HG02943 (cell line): Measurements from ENCODE around the gene PLCL2.

Experiments
- ATAC-seq: cut with Tn5 transposase; IDR thresholded peaks from one replicate; pipeline ENCODE4 v1.9.1; 2021; ENCODE audit warnings: mild to moderate bottlenecking, low read depth, moderate library complexity; ENCODE audit not compliant: unreplicated experiment

Gene PLCL2

DNA sequence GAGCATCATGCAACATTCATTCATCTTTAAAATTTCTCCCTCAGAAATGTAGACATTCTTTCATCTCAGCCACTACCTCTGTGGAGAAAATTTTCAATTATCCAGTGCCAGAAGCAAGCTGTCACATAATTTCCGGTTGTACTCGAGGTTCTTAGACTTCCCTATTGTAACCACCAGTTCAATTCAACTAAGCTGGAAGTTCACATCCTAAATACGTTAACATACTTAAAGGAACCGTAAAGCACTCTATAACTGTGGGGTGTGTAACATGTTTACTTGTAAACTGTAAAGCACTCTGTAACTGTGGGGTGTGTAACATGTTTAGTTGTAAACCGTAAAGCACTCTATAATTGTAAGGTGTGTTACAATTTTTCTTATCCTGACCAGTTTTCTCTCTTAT lies 150.3 kb downstream of the PLCL2 start:
- no peak for ATAC-seq

DNA sequence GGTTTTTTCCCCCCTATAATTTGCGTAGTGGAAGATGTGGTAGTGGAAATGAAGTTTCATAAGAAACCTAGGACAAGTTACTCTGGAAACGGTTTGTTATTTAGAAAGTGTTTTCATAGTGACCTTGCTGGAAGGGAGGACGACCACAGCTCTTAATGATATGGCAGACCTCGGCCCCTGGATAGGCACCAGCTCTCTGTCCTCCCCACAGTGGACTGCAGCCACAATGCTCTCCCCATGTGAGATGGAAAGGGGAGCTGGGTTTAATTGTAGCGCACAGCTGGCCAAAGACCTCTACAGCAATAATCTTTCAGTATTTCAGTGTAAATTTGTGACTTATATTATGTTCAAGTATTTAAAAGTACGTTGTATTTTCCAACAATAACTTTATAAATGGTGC lies 151.2 kb downstream of the PLCL2 start:
- no peak for ATAC-seq

DNA sequence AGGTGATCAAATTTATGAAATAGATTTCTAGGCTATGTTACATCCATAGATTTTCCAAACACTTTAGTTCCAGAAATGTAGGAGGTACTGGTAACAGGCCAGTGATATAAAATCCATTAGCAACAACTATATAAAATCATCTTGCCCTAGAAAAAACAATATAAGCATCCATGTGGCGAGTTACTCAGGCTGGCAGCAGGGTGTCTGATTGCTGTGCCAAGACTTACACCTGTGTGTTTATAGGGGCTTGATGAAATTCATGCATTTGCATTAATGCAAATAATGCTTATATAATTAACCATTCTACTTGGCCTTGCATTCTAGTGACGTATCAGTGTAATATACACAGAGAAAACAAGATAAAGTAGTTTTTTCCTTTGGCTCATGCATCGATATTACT lies 153.4 kb downstream of the PLCL2 start:
- no peak for ATAC-seq

DNA sequence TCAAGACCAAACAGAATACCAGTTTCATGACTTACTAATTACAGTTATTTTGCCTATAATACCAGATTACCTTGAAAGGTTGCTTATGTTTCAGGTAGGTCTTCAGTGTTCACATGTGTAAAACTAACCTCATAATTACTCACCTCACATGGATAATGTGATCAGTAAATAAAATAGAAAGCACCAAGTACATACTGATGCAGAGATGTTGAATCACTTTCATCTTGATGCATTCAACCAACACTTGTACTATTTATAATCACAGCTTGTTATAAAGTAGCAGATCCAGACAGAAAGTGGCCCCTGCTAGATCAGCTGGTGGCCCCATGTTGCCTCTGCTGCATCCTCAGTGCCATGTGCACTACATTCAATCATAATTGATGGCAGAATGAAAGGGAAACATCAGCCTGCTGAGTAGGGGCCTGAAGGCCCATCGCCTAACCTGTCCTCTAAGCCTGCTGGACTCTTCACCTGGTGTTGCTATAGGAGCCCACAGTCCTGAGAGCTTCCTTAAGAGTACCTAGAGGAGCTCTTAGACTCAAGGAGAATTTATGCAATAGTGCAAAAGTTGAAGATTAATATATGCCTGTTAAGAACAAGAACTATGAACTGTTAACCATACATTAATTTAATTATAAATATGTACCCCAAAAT lies 154.3 kb downstream of the PLCL2 start:
- ATAC-seq: no peak

DNA sequence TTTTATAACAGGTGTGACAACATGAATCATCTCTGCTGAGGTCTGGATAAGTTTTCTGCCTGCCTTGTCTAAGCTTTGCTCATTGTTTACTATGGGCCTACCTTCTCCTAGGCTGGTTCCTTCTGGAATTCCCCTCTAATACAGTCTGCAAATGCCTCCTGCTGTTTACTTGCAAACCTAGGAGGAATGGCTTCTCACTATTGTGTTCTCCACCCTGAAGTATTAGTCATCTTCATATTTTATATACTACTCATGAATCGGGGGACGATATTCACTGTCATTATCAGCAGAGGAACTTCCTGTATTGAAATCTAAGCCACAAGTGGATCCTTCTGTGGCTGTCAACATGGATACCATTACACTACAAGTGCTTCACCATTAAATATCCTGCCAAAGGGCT lies 154.8 kb downstream of the PLCL2 start:
- no peak for ATAC-seq

DNA sequence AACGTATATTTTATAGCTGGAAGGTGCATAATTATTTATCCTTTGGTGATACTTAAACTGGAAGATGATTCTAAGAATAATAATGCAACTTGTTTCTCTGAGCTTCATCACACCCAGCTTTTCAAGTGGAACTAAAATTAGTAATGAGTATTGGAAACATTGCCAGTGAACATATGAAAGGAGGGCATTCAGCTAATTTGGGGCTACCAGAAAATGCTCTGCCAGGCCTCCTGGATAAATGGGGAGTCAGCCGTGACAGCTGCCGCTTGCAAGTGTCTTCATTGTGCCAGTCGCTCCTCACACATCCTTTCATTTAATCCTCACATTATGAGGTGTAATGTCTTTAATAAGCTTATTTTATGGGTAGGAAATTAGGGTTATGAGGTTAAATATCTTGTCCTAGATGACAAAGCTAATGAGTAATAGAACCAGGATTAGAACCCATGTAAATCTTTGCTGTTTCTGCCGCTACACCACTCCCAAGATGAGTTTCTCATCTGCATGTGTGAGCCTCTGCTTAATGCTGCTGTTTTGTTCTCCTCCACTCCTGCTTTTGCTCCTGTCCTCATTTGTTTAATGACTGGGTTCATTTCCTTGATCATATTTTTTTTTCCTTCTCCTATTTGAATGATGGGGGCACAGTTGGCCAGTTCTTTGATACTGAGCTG lies 155.7 kb downstream of the PLCL2 start:
- no peak for ATAC-seq

DNA sequence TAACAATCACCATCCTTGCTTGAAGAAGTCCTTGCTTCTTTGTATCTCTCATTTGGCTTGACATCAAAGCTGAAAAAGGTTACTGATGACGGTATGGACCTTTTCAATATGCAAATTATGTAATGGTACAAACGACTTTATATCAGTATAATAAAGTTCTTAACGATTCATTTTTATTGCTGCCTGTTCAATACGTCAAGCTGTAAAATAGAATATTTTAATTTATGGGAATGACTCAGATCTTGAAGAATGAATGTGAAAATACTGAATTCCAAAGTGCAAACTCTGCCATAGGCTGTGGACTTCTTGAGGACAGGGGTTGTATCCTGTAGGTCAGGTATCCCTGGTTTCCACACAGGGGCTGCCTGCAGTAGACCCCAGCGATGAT lies 156.2 kb downstream of the PLCL2 start:
- no peak for ATAC-seq

DNA sequence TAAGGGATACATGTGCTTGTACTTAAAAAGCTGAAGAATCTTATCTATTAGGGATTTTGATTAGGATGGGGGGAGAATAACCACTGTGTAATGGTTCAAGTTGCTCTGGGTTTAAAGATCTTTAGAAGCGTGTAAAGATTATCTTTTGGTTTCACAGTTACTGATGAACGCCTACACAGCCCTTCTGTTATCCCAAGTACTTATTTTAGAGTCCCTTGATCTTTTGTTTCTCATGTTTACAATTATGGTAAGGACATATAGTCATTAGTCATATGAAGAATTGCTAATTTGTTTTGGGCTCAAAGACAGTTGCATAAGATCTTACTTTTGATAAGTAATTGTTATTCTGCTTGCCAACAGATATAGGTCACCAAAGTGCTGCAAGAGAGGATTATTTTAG lies 160.1 kb downstream of the PLCL2 start:
- ATAC-seq: no peak

DNA sequence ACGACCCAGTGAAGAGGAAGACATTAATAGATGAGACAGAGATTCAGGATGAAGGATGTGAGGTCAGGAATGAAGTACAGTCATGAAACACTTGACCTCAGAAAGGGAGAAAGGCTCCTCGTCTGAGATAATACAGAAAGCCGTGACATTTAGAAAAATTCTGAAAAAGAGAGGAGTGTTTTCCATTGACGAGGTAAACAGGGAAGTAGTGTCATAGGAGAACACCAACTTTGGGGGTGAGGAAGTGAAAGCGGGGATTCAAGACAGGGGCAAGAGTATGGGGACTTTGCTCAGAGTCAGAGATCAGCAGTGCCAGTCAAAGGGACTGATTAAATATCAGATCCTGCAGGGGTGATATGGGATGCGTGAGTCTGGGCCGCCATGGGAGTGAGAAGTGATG lies 160.9 kb downstream of the PLCL2 start:
- no peak for ATAC-seq

DNA sequence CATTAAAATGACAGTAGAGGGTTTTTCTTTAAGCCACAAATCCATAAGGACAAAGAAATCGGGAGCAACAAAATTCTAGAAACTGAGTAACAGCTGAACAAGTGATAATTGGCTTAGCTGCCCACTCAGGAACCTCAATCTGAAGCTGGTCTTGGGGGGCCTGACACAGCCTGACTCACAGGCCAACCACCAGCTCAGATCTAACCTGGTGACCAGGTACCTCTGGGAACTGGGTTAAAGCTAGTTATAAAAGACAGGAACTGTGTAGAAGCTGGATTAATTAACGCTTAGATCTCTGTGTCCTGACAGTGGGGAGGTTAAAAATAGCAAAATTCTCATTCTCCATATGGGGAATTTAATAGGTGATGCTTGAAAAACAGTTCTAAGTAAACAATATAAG lies 161.9 kb downstream of the PLCL2 start:
- no peak for ATAC-seq

DNA sequence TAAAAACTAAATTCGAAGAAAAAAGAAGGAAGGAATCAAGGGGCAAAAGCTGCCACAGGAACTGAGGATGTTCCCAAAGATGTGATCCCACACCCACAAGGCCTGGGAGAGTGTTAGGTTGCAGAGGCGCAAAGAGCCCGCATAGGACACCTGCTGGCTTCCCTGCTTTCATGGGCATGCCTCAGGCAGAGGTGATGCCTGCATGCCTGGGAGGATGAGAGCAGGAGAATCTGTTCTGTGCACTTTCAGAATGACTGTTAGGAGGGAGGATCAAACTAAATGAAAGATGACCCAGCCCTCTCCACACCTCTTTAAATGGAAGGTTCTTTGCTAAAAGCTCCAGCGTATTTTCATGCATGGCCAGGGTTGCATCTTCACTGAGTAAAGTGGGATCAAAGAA lies 162.4 kb downstream of the PLCL2 start:
- ATAC-seq: no peak

DNA sequence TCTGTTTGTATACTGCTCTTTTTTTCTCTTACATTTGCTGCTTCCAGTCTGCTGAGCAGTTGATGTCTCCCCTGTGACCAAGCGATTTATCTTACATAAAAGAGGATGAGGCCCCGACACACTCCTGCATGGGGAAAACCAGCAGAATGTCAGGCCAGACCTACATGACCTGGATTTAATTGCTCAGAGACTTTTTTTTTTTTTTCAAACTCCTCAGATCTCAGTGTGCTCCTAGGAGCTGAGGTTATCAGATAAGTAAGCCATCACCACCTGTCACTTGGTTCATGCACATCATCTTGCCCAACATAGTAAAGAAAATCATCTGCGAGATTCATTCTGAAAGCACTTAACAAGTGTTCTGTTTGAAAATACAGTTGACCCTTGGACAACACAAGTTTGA lies 163.1 kb downstream of the PLCL2 start:
- ATAC-seq: no peak

DNA sequence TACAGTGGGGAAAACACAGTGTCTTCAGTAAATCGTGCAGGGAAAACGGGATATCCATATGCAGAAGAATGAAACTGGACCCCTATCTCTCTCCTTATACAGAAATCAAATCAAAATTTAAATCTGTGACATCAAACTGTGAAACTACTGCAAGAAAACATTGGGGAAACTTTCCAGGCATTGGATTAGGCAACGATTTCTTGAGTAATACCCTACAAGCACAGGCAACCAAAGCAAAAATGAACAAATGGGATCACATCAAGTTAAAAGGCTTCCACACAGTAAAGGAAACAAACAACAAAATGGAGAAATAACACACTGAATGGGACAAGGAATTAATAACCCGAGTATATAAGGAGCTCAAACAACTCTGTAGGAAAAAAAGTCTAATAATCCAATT lies 165.3 kb downstream of the PLCL2 start:
- no peak for ATAC-seq

DNA sequence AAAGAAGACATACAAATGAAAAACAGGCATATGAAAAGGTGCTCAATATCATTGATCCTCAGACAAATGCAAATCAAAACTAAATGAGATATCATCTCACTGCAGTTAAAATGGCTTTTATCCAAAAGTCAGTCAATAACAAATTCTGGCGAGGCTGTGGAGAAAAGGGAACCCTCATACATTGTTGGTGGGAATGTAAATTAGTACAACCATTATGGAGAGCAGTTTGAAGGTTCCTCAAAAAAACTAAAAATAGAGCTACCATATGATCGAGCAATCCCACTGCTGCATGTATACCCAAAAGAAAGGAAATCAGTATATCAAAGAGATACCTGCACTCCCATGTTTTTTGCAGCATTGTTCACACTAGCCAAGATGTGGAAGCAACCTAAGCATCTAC lies 165.8 kb downstream of the PLCL2 start:
- no peak for ATAC-seq

DNA sequence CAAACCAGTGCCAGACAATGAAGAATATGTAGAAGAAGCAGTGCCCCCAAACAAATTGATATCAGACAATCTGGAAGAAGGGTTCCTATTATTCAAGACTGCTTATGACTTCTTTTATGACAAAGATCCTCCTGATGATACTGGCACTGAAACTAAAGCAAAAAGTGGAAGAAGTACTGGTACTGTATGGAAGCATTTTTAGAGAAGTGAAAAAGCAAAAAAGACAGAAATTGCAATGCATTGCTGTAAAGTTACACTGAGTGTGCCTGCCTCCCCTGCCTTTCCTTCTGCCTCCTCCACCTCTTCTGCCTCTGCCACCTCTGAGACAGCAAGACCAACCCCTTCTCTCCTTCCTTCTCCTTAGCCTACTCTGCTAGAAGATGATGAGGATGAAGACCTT lies 167.6 kb downstream of the PLCL2 start:
- ATAC-seq: no peak

DNA sequence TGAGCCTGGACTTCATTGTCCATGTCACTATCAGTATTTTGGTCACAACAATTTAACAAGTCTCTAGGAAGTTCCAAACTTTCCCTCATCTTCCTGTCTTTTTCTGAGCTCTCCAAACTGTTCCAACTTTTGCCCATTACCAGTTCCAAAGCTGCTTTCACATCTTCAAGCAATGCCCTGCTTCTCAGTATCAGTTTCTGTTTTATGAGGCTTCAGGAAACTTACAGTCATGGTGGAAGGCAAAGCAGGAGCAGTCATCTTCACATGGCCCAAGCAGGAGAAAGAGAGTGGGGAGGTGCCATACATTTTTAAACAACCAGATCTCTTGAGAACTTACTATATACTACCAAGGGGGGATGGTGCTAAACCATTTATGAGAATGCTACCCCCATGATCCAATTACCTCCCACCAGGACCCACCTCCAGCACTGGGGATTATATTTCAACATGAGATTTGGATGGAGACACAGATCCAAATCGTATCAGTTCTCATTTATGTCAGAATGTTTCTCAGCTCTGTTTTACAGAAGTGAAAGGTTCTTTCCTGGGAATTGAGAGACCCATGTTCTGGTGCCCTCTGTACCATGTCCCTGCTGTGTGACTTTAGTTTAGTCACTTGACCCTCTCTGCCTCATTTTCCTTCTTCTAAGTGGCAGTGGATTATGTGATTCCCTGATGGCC lies 169.7 kb downstream of the PLCL2 start:
- no peak for ATAC-seq

DNA sequence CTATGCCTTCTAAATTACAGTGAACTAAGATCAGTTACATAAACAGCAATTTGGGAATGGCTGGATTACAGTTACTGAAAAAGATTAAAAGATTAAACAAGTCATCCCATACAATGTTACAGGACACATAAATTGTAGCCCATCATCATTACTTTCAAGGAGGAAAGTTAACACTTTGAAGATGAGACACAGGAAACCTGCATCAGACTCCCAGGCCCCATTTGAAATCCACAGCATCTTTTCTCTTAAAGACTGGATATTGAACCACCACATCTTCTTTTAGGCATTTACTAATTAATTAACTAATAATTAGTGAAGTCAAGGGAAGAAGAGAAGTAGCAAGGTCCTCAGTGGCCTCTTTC lies 170.2 kb downstream of the PLCL2 start:
- no peak for ATAC-seq

DNA sequence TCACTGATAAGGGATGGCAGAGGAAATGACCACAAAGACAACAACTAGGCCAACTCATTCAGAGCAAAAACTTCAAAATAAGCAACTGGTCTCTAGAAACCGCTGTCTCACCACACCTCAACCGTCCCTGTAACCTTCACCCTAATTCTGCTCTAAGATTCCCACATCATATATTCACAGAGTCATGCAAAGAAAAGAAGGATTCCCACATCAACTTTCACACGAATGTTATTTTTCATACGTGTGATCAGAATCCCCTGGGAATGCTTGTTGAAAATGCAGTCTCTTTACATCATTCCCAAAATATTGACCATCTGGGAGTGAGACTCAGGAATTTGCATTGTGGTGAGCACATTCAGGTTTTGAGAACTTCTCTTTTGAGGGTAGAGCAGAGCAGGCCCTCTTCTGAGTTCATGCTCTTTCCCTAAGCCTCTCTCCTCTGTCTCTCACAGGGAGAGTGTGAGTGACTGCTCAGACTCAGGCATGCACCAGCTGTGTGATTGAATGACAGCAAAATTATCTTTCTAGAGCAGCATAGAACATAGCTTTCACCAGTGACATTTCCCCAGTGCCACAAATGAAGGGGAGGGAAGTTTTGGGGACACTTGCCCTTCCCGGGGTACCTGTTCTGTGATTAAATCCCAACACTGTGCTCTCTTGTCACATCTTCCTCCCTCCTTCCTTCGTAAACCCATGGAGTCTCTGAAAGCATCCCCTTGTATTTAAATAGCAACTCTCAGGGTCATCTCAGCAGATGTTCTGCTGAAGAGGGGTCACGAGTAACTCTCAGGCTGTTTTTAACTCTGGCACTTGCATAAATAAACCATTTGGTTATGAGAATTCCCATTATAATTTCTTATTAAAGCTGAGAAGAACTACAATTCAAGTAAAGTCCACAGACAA lies 170.9 kb downstream of the PLCL2 start:
- ATAC-seq: no peak

DNA sequence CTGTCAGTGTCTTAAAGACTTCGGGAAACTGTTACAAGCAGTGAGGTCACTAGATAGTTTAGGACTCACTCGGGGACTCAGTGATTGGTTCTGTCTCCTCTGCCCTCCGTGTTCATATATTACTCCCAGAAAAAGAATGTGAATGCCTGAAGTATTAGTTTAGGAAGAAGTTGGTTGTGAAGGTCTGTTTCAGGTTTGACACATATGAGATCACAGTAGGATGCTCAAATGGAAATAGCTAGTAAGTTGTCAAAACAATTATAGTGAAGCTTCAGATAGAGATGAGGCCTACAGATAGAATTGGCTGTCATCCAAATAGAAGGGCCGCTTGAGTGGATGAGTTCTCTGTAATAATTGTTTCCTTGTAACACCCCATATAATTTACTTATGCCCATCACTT lies 172.6 kb downstream of the PLCL2 start:
- ATAC-seq: no peak

DNA sequence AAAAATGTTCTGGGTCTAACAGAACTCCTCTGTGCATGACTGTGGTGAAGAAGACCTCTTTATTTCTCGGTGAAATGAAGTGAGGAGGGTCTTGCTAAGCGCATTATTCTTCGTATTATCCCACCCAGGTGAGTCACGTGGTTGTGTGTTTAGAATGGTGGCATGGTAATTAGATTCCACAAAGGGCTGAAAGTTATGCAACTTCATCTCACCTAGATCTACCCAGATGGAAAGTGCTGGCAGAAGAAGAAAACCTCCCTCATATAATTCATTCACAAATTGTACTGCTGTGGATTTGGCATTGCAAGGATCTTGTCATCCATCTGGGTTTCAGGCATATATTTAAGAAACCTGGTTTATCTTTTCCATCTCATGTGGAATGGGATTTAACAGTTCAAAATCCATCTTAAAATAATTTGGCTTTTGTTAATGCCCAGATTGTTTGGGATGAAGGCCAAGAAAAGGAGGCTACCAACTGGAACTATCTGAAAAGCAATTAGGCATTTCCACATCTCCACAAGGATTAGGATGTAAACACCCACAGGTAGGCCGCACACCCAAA lies 175.3 kb downstream of the PLCL2 start:
- ATAC-seq: no peak

DNA sequence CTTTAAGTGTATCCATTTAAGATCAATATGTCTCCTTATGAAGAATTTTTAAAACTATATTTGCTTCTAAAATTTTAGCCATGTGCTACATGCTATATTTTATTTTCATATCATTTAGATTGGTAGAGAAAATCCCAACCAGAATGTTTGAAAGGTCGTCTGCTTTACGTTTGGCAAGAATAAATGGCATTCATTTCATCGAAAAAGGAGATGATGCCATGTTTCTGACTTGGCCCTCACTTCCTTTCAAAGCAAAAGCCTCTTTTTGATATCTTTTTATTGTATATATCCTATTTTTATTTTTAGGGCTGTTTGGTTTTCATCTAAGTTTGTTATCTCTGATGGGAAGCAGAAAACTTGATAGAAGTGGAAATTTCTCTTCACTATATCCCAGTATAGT lies 176.2 kb downstream of the PLCL2 start:
- ATAC-seq: no peak
